Measurements from ENCODE around the gene KPNB1. TPM values are rescaled to one million over a fixed set of nuclear protein-coding genes. Genes with fewer than 3 reads are reported as not detected.

Gene KPNB1
- polyA plus RNA-seq, 1 experiment: 212 TPM

DNA sequence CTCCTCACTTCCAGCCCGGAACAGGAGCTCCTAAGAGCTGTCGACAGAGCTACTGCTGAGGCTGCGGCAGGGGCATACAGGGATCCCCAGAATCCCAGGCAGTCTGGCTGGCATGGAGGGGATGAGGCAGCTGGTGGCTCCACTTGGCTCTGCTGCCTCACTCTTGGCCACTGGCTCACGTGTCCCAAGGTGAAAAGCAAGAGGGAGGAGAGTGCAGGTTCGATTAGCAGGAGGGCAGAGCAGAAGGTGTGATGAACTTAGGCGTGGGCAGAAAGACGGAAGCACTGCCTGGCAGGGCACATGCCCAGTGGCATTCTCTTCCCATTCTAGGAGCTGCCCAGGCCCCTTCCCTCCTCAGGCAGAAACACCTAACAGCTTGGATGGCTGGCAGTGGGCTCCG lies 72.0 kb downstream of the KPNB1 start:
- POLR2A ChIA-PET: no interaction called here
- Histone ChIP-seq H3K27me3 (ENCODE audit: control insufficient read depth, insufficient read depth, low read length) (peaks cover 77% of the 10 kb centered on the region), H3K27ac (ENCODE audit: low read depth, low read length) (no peak overlapping the region), H3K4me3 (ENCODE audit: low read depth, low read length) (no peak overlapping the region), H3K9me3 (ENCODE audit: control insufficient read depth, insufficient read depth, low read length) (peaks cover 4% of the 10 kb centered on the region; the same call in 1 of the 2 replicates)
- TF ChIP-seq, protein P1, sequence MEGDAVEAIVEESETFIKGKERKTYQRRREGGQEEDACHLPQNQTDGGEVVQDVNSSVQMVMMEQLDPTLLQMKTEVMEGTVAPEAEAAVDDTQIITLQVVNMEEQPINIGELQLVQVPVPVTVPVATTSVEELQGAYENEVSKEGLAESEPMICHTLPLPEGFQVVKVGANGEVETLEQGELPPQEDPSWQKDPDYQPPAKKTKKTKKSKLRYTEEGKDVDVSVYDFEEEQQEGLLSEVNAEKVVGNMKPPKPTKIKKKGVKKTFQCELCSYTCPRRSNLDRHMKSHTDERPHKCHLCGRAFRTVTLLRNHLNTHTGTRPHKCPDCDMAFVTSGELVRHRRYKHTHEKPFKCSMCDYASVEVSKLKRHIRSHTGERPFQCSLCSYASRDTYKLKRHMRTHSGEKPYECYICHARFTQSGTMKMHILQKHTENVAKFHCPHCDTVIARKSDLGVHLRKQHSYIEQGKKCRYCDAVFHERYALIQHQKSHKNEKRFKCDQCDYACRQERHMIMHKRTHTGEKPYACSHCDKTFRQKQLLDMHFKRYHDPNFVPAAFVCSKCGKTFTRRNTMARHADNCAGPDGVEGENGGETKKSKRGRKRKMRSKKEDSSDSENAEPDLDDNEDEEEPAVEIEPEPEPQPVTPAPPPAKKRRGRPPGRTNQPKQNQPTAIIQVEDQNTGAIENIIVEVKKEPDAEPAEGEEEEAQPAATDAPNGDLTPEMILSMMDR (IDR thresholded peaks at IDR 0.05; ENCODE audit: low read depth, low read length): no peak
- CTCF ChIA-PET: no interaction called here
- no peak for DNase-seq (ENCODE audit: low read depth, low spot score)

DNA sequence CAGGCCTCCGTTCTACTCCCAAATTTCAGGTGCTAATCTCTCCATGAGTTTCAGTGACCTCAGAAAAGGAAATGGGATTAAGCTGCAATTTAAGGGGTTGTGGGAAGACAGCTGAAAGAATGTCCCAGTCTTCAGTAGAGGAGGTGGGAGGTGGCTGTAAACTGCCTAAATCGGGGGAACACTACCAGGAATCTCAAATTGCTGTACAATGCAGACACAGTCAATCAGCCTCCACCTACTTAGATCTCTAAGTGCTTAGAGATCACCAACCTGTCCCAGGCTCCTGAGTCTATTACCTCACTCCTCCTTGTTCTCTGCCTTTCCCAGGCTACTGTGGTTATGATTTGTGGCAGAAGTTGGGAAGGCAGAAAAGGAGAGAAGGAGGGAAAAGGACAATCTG lies 75.0 kb downstream of the KPNB1 start:
- Histone ChIP-seq H3K27ac (ENCODE audit: low read depth, low read length) (no peak overlapping the region), H3K27me3 (ENCODE audit: control insufficient read depth, insufficient read depth, low read length) (peaks cover 88% of the 10 kb centered on the region), H3K9me3 (ENCODE audit: control insufficient read depth, insufficient read depth, low read length) (peaks cover 4% of the 10 kb centered on the region; the same call in 1 of the 2 replicates), H3K4me3 (ENCODE audit: low read depth, low read length) (no peak overlapping the region)
- ChIA-PET CTCF (no interaction called here), POLR2A (no interaction called here)
- no peak for DNase-seq (ENCODE audit: low read depth, low spot score)
- TF ChIP-seq, protein P1 (IDR thresholded peaks at IDR 0.05; ENCODE audit: low read depth, low read length): no peak

DNA sequence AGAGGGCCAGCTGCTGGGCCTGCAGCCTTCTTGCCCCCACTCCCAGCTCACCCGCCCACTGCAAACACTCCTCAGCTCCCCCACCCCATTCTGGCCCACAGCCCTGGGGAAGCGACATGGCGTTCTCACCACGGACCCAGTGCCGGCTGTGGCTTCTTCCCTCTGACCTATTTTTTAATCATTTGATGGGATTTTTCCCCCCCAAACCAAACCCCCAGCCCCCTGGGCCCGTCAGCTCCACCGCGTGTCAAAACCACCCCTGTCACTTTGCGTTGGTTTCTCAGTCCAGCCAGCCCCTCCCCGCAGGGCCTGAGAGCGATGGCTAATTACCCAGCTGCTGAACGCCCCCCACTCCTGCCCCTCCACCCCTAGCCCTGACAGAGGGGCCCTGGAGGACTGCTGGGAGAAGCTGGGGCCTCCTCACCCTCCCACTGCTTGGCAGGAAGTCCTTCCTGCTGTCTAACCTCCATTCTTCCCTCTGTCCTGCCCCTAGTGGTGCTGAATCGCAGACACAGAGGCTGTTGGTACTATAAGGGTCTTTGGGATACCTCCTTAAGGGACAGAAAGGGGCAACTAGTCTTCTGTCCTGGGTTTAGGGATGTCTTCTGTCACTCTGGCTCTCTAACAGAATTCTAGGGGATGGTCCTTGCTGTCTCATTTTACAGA lies 75.9 kb downstream of the KPNB1 start:
- TF ChIP-seq, protein P1 (IDR thresholded peaks at IDR 0.05; ENCODE audit: low read depth, low read length): peak; percentile 14; the same call in 1 of the 2 replicates
- no peak for DNase-seq (ENCODE audit: low read depth, low spot score)
- CTCF ChIA-PET: no interaction called here
- Histone ChIP-seq H3K27ac (ENCODE audit: low read depth, low read length) (no peak overlapping the region), H3K4me3 (ENCODE audit: low read depth, low read length) (no peak overlapping the region), H3K27me3 (ENCODE audit: control insufficient read depth, insufficient read depth, low read length) (peaks cover 84% of the 10 kb centered on the region), H3K9me3 (ENCODE audit: control insufficient read depth, insufficient read depth, low read length) (peaks cover 4% of the 10 kb centered on the region; the same call in 1 of the 2 replicates)
- POLR2A ChIA-PET: no interaction called here

- POLR2A ChIA-PET: interaction anchor here (0.6 kb wide), 1 partner anchor 40 kb away, joined by 3 read pairs; no protein-coding TSS in a partner anchor
- TF ChIP-seq, protein P1 (IDR thresholded peaks at IDR 0.05; ENCODE audit: low read depth, low read length): no peak
- no peak for DNase-seq (ENCODE audit: low read depth, low spot score)
- Histone ChIP-seq H3K27ac (ENCODE audit: low read depth, low read length) (no peak overlapping the region), H3K27me3 (ENCODE audit: control insufficient read depth, insufficient read depth, low read length) (peaks cover 84% of the 10 kb centered on the region), H3K9me3 (ENCODE audit: control insufficient read depth, insufficient read depth, low read length) (peaks cover 4% of the 10 kb centered on the region; the same call in 1 of the 2 replicates), H3K4me3 (ENCODE audit: low read depth, low read length) (no peak overlapping the region)
- CTCF ChIA-PET: interaction anchor here (0.6 kb wide), 1 partner anchor 20 kb away, joined by 4 read pairs; no protein-coding TSS in a partner anchor
Measured at GRCh38 chr17:47726796-47727703, 77.3 kb downstream of the KPNB1 start.

DNA sequence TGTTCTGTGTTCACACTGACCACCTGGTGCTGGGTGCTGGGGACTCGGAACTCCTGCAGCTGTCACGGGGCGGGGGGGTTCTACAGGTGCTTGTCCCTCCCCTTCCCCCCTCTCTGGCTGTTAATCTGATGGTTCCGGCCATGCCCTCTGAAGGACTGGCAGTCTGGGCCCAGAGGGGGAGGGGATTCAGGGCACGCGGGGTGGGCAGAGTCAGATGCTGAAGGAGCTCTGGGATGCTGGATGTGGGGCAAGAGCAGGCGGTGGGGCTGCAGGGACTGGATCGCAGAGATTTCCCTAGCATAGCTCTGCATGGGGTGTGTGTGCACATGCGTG lies 78.0 kb downstream of the KPNB1 start:
- POLR2A ChIA-PET: no interaction called here
- TF ChIP-seq, protein P1 (IDR thresholded peaks at IDR 0.05; ENCODE audit: low read depth, low read length): no peak
- no peak for DNase-seq (ENCODE audit: low read depth, low spot score)
- Histone ChIP-seq H3K9me3 (ENCODE audit: control insufficient read depth, insufficient read depth, low read length) (peaks cover 4% of the 10 kb centered on the region; the same call in 1 of the 2 replicates), H3K27me3 (ENCODE audit: control insufficient read depth, insufficient read depth, low read length) (peaks cover 84% of the 10 kb centered on the region), H3K4me3 (ENCODE audit: low read depth, low read length) (no peak overlapping the region), H3K27ac (ENCODE audit: low read depth, low read length) (no peak overlapping the region)
- CTCF ChIA-PET: interaction anchor here (0.6 kb wide), 1 partner anchor 19 kb away, joined by 4 read pairs; no protein-coding TSS in a partner anchor
